T-helper 17 cell (primary cell): ENCODE results near the gene METTL25B. TPM values are rescaled to one million over a fixed set of nuclear protein-coding genes. Genes with fewer than 3 reads are reported as not detected.

Experiments used
- ATAC-seq: fragments of 150-1000 bp; cut with Tn5 transposase; 2 replicates; pipeline ENCODE4 v1.10.0; 2021; ENCODE audit warnings: mild to moderate bottlenecking, moderate library complexity
- DNase-seq, 3 donors: peaks; one replicate each; pipeline versions ENCODE4 v3.0.0 to v3.0.0-alpha.2; 2020 to 2021
- H3K9me3 ChIP-seq: one replicate; pipeline ENCODE4 v1.7.0; 2013; ENCODE audit warnings: low read length, mild to moderate bottlenecking; ENCODE audit not compliant: control insufficient read depth, poor library complexity, severe bottlenecking
- H3K27ac Mint-ChIP-seq: one replicate; pipeline ENCODE4 v1.8.0; 2022; ENCODE audit warnings: mild to moderate bottlenecking, moderate library complexity, mixed read lengths
- H3K27me3 Mint-ChIP-seq: one replicate; pipeline ENCODE4 v1.8.0; 2022; ENCODE audit warnings: mixed read lengths
- H3K36me3 Mint-ChIP-seq: one replicate; pipeline ENCODE4 v1.8.0; 2022; ENCODE audit warnings: low read depth, mixed read lengths
- H3K4me1 Mint-ChIP-seq: one replicate; pipeline ENCODE4 v1.8.0; 2022; ENCODE audit warnings: mild to moderate bottlenecking, mixed read lengths
- H3K4me3 Mint-ChIP-seq: one replicate; pipeline ENCODE4 v1.8.0; 2022; ENCODE audit warnings: mild to moderate bottlenecking, moderate library complexity, mixed read lengths
- total RNA-seq, 4 donors: library from RNA in 2 of 4; stranded (reverse) in 2 of 4; gene quantifications; one replicate each; pipeline ENCODE4 v1.2.3 and lab custom pipeline; 2022 to 2026

The METTL25B gene
- total RNA-seq (10 to 100 TPM; 13.1 to 21.6 TPM), total RNA-seq (lab: John Stamatoyannopoulos, UW) (12.2 to 13.6 reads per million in 2 donors)

DNA sequence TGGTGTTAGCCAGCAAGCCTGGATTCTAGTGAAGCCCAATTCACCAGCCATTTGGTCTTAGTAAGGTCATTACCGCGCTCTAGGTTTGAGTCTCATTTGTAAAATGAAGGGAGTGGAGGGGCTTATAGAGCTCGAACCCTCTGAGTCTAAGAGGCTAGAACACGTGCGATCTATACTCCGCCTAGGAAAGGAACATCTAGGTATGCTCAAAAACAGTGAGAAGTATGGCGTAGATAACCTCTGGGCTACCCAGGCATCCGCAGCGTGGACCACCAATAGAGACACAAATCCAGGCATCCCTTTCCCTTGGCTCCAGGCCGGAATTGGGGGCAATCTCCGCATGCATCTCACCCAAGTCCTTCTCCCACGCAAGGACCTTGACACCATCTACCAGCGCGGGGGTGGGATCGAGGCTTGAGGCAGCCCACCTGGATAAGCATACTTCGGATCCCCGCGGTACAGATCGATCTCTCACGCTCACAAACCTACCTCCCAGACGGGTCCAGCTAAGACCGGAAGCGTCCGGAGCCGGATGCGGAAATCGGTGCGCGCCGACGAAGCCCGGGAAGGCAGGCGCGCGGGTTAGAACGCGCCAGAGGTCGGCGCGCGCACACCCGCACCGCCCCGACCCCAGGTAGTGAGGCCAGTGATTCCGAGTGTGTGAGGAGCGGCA is at the start of gene METTL25B:
TSS of gene METTL25B (plus strand) at position 544 of the 673 bp plus-strand sequence. CDS start 636 bp downstream, outside the sequence.
- peaks cover 17% of the 10 kb centered on the region for H3K4me1 Mint-ChIP-seq
- peaks cover 5% of the 10 kb centered on the region for H3K36me3 Mint-ChIP-seq
- H3K27ac Mint-ChIP-seq: no peak within 1 kb of the TSS
- peak in 2 of 3 donors; percentile 59 to 62 for DNase-seq
- no peaks in the 10 kb centered on the region for H3K9me3 ChIP-seq
- H3K4me3 Mint-ChIP-seq: no peak within 1 kb of the TSS
- H3K27me3 Mint-ChIP-seq: no peaks in the 10 kb centered on the region
- ATAC-seq: peak; percentile 70

GRCh38 chr1:156680056-156680455 is 48.2 kb upstream of the METTL25B start:
- no peak overlapping the region for H3K4me3 Mint-ChIP-seq
- no peak for ATAC-seq
- peaks cover 66% of the 10 kb centered on the region for H3K27me3 Mint-ChIP-seq
- H3K27ac Mint-ChIP-seq: no peak overlapping the region
- H3K4me1 Mint-ChIP-seq: peaks cover 21% of the 10 kb centered on the region
- H3K36me3 Mint-ChIP-seq: peaks cover 7% of the 10 kb centered on the region
- no peaks in the 10 kb centered on the region for H3K9me3 ChIP-seq
- no peak for DNase-seq

DNA sequence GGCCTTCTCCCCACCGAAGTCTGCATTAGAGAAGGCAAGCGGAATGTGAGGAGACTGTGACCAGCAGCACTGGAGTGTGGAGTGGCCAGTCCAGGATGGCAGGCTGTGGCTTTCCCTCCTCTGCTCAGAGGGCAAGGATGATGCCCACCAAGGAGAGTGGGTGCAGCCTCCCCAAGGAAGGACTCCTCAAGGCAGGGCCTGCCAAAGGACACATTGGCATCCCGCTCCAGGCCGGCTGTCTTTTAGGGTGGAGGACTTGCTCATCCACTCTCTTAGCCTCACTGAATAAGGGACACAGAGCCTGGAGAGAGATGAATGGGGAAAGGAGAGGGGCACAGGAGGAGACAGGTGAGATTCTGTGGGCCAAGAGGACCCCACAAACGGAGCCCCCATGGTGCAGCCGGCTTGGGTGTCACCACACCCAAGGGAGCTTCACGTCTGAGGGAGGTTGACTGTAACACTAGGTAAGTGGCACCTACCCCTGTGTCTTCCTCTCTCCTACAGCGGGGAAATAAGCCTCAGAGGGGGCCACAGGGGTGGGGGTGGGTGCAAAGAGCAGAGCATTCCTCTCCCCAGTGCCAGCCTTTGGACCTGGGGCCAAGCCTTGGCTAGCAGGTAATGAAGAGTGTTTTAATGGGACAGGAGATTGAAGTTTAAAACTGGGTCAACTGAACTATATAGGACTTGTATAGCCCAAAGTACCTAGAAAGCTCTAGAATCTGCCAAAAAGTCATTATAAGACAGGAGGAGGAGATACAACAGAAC is 46.9 kb upstream of the METTL25B start:
- DNase-seq (no peak), ATAC-seq (no peak)
- H3K4me3 Mint-ChIP-seq: no peak overlapping the region
- H3K4me1 Mint-ChIP-seq: peaks cover 21% of the 10 kb centered on the region
- H3K27me3 Mint-ChIP-seq: peaks cover 59% of the 10 kb centered on the region
- H3K9me3 ChIP-seq: no peaks in the 10 kb centered on the region
- peaks cover 7% of the 10 kb centered on the region for H3K36me3 Mint-ChIP-seq
- H3K27ac Mint-ChIP-seq: no peak overlapping the region

DNA sequence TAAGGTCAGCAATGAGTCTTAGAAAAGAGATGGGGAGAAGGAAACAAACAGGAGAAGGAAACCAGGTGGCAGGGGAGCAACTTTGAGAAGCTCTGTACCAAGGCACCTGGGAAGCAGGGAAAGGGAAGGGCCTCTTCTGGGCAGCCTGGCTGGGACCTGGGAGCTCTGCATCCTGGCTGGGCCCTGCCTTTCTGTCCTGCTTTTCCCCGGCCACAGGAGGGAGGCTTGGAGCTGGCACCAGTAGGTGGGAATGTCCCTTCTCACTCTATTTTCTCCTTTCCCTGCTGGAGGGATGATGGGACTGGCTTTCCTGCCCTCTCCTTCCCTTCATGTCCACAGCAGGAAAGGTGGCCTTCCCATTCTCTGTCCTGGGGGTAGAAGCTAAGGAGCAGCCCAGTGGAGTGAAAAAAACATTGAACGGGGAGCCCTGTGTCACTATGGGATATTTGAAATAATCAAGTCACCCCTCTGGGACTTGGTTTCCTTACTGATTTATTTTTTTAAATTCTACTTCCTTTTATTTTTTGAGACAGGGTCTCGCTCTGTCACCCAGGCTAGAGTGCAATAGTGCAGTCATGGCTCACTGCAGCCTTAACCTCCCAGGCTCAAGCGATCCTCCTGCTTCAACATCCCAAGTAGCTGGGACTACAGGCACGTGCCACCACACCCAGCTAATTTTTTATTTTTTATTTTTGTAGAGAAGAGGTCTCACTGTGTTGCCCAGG is 45.9 kb upstream of the METTL25B start:
- H3K27me3 Mint-ChIP-seq: peaks cover 53% of the 10 kb centered on the region
- DNase-seq (no peak), ATAC-seq (no peak)
- H3K27ac Mint-ChIP-seq: no peak overlapping the region
- peaks cover 21% of the 10 kb centered on the region for H3K4me1 Mint-ChIP-seq
- H3K36me3 Mint-ChIP-seq: peaks cover 7% of the 10 kb centered on the region
- no peaks in the 10 kb centered on the region for H3K9me3 ChIP-seq
- H3K4me3 Mint-ChIP-seq: no peak overlapping the region

DNA sequence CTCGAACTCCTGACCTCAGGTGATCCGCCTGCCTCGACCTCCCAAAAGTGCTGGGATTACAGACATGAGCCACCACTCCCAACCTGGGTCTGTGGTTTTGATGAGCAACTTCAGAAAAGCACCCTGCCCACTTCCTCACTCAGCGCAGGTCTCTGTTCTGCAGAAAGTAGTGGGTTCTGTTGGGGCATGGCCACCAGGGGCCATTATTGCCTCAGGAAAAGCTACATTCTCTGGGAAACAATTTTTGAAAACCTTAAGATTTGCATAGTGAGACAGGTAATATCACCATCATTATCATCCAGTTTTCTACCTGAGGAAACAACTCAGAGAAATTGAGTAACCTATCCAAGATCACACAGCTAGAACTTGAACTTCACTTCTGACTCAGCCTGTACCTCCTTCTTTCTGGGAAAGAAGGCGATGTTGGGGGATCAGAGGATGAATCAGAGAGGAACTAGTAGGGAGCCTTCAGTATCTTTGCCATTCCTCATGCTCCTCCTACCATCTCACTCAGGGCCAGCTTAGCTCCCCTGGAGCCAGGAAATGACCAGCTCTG is 44.0 kb upstream of the METTL25B start:
- H3K9me3 ChIP-seq: no peaks in the 10 kb centered on the region
- Mint-ChIP-seq H3K4me1 (peaks cover 16% of the 10 kb centered on the region), H3K27me3 (peaks cover 47% of the 10 kb centered on the region), H3K4me3 (no peak overlapping the region), H3K36me3 (peaks cover 2% of the 10 kb centered on the region), H3K27ac (no peak overlapping the region)
- peak; percentile 74 for ATAC-seq
- no peak for DNase-seq

DNA sequence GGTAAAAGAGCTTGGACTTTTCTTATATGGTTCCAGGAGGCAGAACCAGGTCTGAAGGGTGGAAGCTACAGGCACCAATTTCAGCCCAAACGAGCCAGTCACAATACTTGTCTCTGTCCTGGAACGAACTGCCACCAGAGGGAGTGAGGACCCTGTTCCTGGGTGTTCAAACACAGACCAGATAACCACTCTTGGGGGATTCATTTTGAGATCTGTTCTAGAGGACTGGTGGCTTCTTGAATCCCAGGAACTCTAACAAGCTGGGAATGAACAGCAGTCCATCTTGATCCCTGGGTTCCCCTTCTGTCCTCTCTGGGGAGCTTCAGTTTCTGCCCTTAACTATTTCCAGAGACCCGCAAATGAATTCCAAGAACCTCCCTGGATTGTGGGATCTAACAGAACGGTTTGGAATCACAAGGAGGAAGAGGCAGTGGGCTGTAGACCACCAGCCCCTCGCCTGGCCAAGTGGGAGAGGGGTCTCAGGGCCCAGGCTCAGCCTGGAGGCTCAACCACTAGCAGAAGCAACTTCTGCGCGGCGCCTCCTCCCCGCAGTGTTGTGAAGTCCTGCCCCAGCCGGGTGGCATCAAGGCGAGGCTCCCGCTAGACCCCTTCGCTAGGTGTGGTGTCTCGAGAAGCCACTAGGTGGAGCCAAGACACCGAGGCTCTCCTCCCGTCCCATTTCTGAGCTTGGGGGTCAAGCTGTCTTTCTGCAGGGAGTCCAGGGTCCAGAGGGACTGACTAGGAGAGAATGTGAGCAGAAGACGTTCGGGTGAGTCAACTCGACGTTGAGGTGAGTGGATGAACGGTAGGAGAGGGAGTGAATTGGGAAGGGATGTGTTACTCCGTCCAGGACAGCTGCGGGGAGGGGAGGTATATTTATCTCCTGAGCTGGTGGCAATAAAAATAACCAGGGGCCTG is 39.0 kb upstream of the METTL25B start:
- Mint-ChIP-seq H3K27ac (peak overlapping the region; percentile 76), H3K4me3 (peak overlapping the region; percentile 53), H3K27me3 (peaks cover 56% of the 10 kb centered on the region), H3K36me3 (peaks cover 15% of the 10 kb centered on the region), H3K4me1 (peaks cover 28% of the 10 kb centered on the region)
- H3K9me3 ChIP-seq: no peaks in the 10 kb centered on the region
- DNase-seq (peak; percentile 60 to 62 (median 62)), ATAC-seq (peak; percentile 98)

GRCh38 chr1:156689953-156690674 is 38.2 kb upstream of the METTL25B start:
- H3K36me3 Mint-ChIP-seq: peaks cover 18% of the 10 kb centered on the region
- peaks cover 62% of the 10 kb centered on the region for H3K27me3 Mint-ChIP-seq
- no peak overlapping the region for H3K4me3 Mint-ChIP-seq
- ATAC-seq (no peak), DNase-seq (no peak)
- no peaks in the 10 kb centered on the region for H3K9me3 ChIP-seq
- H3K4me1 Mint-ChIP-seq: peaks cover 27% of the 10 kb centered on the region
- peak overlapping the region; percentile 76 for H3K27ac Mint-ChIP-seq

GRCh38 chr1:156690675-156691036 is 37.6 kb upstream of the METTL25B start:
- ATAC-seq (no peak), DNase-seq (no peak)
- peaks cover 62% of the 10 kb centered on the region for H3K27me3 Mint-ChIP-seq
- peaks cover 27% of the 10 kb centered on the region for H3K4me1 Mint-ChIP-seq
- peaks cover 18% of the 10 kb centered on the region for H3K36me3 Mint-ChIP-seq
- H3K9me3 ChIP-seq: no peaks in the 10 kb centered on the region
- no peak overlapping the region for H3K4me3 Mint-ChIP-seq
- no peak overlapping the region for H3K27ac Mint-ChIP-seq

GRCh38 chr1:156691191-156691590 is 37.1 kb upstream of the METTL25B start:
- H3K27ac Mint-ChIP-seq: no peak overlapping the region
- peaks cover 27% of the 10 kb centered on the region for H3K4me1 Mint-ChIP-seq
- peaks cover 63% of the 10 kb centered on the region for H3K27me3 Mint-ChIP-seq
- H3K4me3 Mint-ChIP-seq: no peak overlapping the region
- no peak for ATAC-seq
- DNase-seq: no peak
- H3K36me3 Mint-ChIP-seq: peaks cover 18% of the 10 kb centered on the region
- no peaks in the 10 kb centered on the region for H3K9me3 ChIP-seq

DNA sequence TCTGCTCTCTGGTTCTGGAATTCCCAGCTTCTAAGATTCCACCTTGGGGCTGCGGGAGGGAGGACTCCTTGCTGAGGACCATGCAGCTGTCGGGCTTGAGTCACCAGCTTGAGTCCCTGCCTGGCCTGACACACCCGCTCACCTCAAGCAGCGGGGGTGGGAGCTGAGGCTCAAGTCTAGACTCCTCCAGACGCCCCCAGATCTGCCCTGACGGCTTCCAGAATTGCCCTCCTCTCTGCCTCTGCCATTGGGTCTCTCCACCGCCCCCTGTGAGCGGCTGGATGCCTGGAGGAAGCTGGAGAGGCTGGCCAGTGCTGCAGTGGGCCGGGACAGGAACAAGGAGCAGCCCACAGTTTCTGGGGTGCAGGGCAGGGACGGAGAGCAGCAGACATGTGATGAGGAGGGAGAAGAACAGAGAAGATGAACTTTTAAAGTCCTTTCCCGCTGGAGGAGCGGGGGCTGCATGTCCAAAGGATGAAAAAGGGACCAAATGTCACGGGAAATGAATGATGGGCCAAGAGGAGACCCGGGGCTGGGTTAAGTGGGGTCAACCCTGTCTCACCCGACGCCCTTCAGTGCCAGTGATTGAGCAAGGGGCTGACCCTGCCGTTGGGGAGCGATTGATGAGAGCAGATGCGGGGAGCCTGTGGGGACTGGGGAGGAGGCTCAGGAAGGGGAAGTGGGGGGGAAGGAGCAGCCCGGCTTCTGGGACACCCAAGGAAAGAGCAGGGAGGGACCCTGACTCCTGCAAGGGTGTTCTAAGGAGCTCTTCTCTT is 36.4 kb upstream of the METTL25B start:
- ATAC-seq (no peak), DNase-seq (no peak)
- no peaks in the 10 kb centered on the region for H3K9me3 ChIP-seq
- no peak overlapping the region for H3K4me3 Mint-ChIP-seq
- peaks cover 29% of the 10 kb centered on the region for H3K4me1 Mint-ChIP-seq
- H3K27ac Mint-ChIP-seq: no peak overlapping the region
- peaks cover 70% of the 10 kb centered on the region for H3K27me3 Mint-ChIP-seq
- H3K36me3 Mint-ChIP-seq: peaks cover 21% of the 10 kb centered on the region

- Mint-ChIP-seq H3K4me3 (no peak overlapping the region), H3K27ac (no peak overlapping the region), H3K4me1 (peaks cover 29% of the 10 kb centered on the region), H3K36me3 (peaks cover 24% of the 10 kb centered on the region), H3K27me3 (peaks cover 76% of the 10 kb centered on the region)
- ATAC-seq (no peak), DNase-seq (no peak)
- no peaks in the 10 kb centered on the region for H3K9me3 ChIP-seq
These were observed 35.8 kb upstream of the METTL25B start for GRCh38 chr1:156692441-156692924.
